SU-DHL-6 (cell line): ENCODE measurements around the gene CORO7.

ENCODE experiments used
- H2AFZ ChIP-seq: fragments of 200-600 bp; sonication (generic); 2 replicates; pipeline ENCODE4 v1.6.1; 2014; ENCODE audit warnings: low read depth, mild to moderate bottlenecking, moderate library complexity, mixed read lengths, antibody characterized with exemption, low read length; ENCODE audit not compliant: severe bottlenecking
- H3F3A ChIP-seq: fragments of 200-600 bp; shearing (Covaris generic); 2 replicates; pipeline ENCODE4 v1.6.0; 2016; ENCODE audit warnings: antibody characterized with exemption, mild to moderate bottlenecking; ENCODE audit not compliant: insufficient read depth
- H3K27ac ChIP-seq: fragments of 200-600 bp; sonication (generic); 2 replicates; pipeline ENCODE4 v1.5.1; 2016; ENCODE audit warnings: low read depth, mild to moderate bottlenecking, low read length, moderate library complexity, mixed read lengths
- H3K27me3 ChIP-seq: fragments of 200-600 bp; sonication (generic), shearing (Covaris generic); 2 replicates; pipeline ENCODE4 v1.6.0; 2014; ENCODE audit warnings: mild to moderate bottlenecking, low read length
- H3K36me3 ChIP-seq: fragments of 200-600 bp; sonication (generic); 2 replicates; pipeline ENCODE4 v1.6.1; 2014; ENCODE audit warnings: mild to moderate bottlenecking, low read length, mixed read lengths
- H3K4me2 ChIP-seq: fragments of 300-600, 200-600 bp; shearing (Covaris generic), sonication (generic); 2 replicates; pipeline ENCODE4 v1.6.0; 2014; ENCODE audit warnings: low read length, low read depth, mild to moderate bottlenecking; ENCODE audit not compliant: poor library complexity, severe bottlenecking
- H3K4me3 ChIP-seq: fragments of 200-600 bp; sonication (generic); 2 replicates; pipeline ENCODE4 v1.5.1; 2014; ENCODE audit warnings: antibody characterized with exemption, low read length, mild to moderate bottlenecking, mixed read lengths; ENCODE audit not compliant: insufficient read depth, poor library complexity, severe bottlenecking
- H3K79me2 ChIP-seq: fragments of 200-600 bp; sonication (generic); 2 replicates; pipeline ENCODE4 v1.6.1; 2014; ENCODE audit warnings: mild to moderate bottlenecking, low read length, moderate library complexity; ENCODE audit not compliant: insufficient read depth
- H3K9ac ChIP-seq: fragments of 200-600 bp; sonication (generic); 2 replicates; pipeline ENCODE4 v1.7.0; 2014; ENCODE audit warnings: mild to moderate bottlenecking, low read length
- H3K9me2 ChIP-seq: fragments of 200-600 bp; sonication (generic); replicated peaks from 2 replicates; pipeline ENCODE4 v1.6.1; 2014; ENCODE audit warnings: low read length; ENCODE audit not compliant: insufficient read depth
- H3K9me3 ChIP-seq: fragments of 200-600 bp; sonication (generic); 2 replicates; pipeline ENCODE4 v1.6.1; 2014; ENCODE audit warnings: low read length, mixed read lengths; ENCODE audit not compliant: insufficient read depth
- H4K20me1 ChIP-seq: fragments of 200-600 bp; sonication (generic); 2 replicates; pipeline ENCODE4 v1.6.1; 2014; ENCODE audit warnings: low read depth, mild to moderate bottlenecking, antibody characterized with exemption, low read length, moderate library complexity, mixed read lengths
- CTCF ChIP-seq: fragments of 200-600 bp; sonication (generic); IDR thresholded peaks from one replicate; pipeline ENCODE4 v1.5.1; 2017; ENCODE audit warnings: antibody characterized with exemption, mild to moderate bottlenecking, low read length, moderate library complexity; ENCODE audit not compliant: insufficient read depth, poor library complexity, severe bottlenecking
- EZH2phosphoT487 ChIP-seq: fragments of 200-600 bp; sonication (generic), shearing (Covaris generic); conservative IDR thresholded peaks from 2 replicates; pipeline ENCODE4 v1.6.1; 2018; ENCODE audit warnings: mild to moderate bottlenecking, antibody characterized with exemption, low read length, moderate library complexity, mixed read lengths

CORO7 gene

GRCh38 chr16:4385789-4386450 is 30.5 kb downstream of the CORO7 start:
- Histone ChIP-seq H3K9ac (no peak overlapping the region), H3K36me3 (no peaks in the 10 kb centered on the region), H4K20me1 (no peaks in the 10 kb centered on the region)

DNA sequence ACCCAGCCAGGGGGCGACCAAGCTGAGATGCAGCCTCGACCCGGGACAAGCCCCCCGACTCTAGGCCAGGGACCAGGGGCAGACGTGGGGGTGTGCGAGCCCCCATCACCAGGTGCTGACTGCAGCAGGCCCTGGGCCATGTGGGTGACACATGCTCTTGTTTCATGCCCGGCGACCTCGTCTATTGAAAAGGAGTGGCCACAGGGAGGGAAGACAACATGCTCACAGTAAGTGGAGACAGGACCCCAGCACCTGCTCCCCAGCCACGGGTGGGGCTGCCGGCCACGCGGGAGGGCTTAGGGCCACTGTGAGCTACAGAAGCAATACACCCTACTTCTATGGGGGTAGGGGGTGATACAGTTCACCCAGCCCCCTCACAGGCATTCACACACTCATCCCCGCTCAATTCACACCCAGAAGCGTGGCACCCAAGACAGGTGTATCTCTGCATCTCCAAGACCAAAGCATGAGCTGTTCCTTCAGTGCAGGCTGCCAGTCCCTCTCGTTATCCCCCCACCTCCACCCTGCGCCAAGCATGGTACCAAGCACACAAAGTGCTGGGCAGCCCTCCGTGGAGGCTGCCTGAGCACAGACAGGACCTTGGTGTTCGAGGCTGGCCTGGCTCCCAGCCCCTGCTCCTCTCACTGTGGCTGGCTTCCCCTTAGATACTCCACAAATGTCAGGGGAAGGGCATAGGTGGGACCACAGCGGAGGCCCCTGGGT is 31.2 kb downstream of the CORO7 start:
- H3K79me2 ChIP-seq = no peaks in the 10 kb centered on the region
- H3K27me3 ChIP-seq = no peaks in the 10 kb centered on the region
- no peak for TF ChIP-seq CTCF
- no peak for TF ChIP-seq EZH2phosphoT487
- H3K9me3 ChIP-seq = no peaks in the 10 kb centered on the region
- H3F3A ChIP-seq = no peaks in the 10 kb centered on the region
- H3K9ac ChIP-seq = no peak overlapping the region
- no peak overlapping the region for H3K27ac ChIP-seq
- H4K20me1 ChIP-seq = no peaks in the 10 kb centered on the region
- no peak overlapping the region for H2AFZ ChIP-seq
- no peak overlapping the region for H3K4me3 ChIP-seq
- H3K4me2 ChIP-seq = no peak overlapping the region
- no peaks in the 10 kb centered on the region for H3K36me3 ChIP-seq
- no peaks in the 10 kb centered on the region for H3K9me2 ChIP-seq

More at GRCh38 chr16:4385789-4386450, 30.5 kb downstream of the CORO7 start:
- no peak overlapping the region for H3K4me3 ChIP-seq
- no peak overlapping the region for H3K27ac ChIP-seq
- H3F3A ChIP-seq = no peaks in the 10 kb centered on the region
- no peaks in the 10 kb centered on the region for H3K9me2 ChIP-seq
- no peaks in the 10 kb centered on the region for H3K27me3 ChIP-seq
- H3K79me2 ChIP-seq = no peaks in the 10 kb centered on the region
- TF ChIP-seq EZH2phosphoT487 (no peak), CTCF (no peak)
- no peaks in the 10 kb centered on the region for H3K9me3 ChIP-seq
- H3K4me2 ChIP-seq = no peak overlapping the region
- H2AFZ ChIP-seq = no peak overlapping the region

GRCh38 chr16:4384509-4384942 is 31.9 kb downstream of the CORO7 start:
- Histone ChIP-seq H3K27me3 (no peaks in the 10 kb centered on the region), H3K4me2 (no peak overlapping the region), H4K20me1 (no peaks in the 10 kb centered on the region), H3K9ac (no peak overlapping the region), H3K9me2 (no peaks in the 10 kb centered on the region), H3K79me2 (no peaks in the 10 kb centered on the region), H3K36me3 (no peaks in the 10 kb centered on the region), H2AFZ (no peak overlapping the region), H3K4me3 (no peak overlapping the region), H3K9me3 (no peaks in the 10 kb centered on the region), H3F3A (no peaks in the 10 kb centered on the region), H3K27ac (no peak overlapping the region)
- no peak for TF ChIP-seq CTCF
- TF ChIP-seq EZH2phosphoT487 = no peak
